ENCODE measurements around the gene PPP1R27. TPM values are rescaled to one million over a fixed set of nuclear protein-coding genes. Genes with fewer than 3 reads are reported as not detected.

PPP1R27 gene
- total RNA-seq, 1 donor: not detected

DNA sequence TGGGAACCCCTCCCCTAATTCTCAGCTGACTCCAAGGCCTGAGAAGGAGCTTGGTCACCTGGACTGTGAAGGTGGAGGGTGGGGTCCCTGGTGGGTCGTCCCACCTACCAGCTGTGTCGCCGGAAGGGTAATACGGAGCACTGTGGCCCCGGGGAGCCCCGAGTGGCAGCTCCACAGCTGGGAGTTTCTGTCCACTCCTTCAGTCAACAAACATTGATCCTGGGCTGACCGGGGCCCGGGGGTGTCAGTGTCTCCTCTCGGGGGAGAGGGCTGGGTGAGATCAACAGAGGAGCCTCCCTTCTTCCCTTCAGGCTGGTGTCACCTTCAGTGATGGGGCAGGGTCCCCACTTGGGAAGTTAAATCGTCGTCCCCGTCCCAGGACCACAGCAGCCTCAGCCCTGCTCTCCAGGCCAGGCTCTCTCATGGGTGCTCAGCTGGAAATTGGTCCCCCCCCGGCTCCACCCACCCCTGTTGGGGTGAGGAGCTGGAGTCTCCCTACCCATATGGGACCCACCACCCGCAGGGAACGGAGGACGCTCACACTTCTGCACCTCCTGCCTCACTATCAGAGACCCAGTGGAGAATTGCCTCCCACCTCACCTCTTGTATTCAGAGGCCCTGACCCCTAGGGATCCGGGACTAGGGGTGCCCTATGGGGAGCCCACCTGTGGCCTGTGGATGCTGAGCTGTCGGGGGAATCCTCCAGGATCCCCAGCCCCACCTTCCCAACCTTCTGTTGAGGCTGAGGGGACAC lies 29.0 kb downstream of the PPP1R27 start:
- no peaks in the 10 kb centered on the region for H4K20me1 ChIP-seq (ENCODE audit: insufficient read depth, low read length)
- no peaks in the 10 kb centered on the region for H3K36me3 ChIP-seq (ENCODE audit: insufficient read depth, low read length)
- H2AFZ ChIP-seq (ENCODE audit: low read length): no peak overlapping the region
- no peaks in the 10 kb centered on the region for H3K9me3 ChIP-seq (ENCODE audit: low read depth, low read length)
- H3K4me1 ChIP-seq (ENCODE audit: insufficient read depth, low read length): no peaks in the 10 kb centered on the region
- H3K4me2 ChIP-seq (ENCODE audit: insufficient read depth, low read length): no peak overlapping the region
- peaks cover 66% of the 10 kb centered on the region for H3K27me3 ChIP-seq (ENCODE audit: insufficient read depth, low read length)
- no peak for TF ChIP-seq CTCF (IDR thresholded peaks at IDR 0.05; ENCODE audit: extremely low read depth, low read depth, low read length)
- no peak overlapping the region for H3K4me3 ChIP-seq (ENCODE audit: insufficient read depth, low read length)
- no peak overlapping the region for H3K27ac ChIP-seq (ENCODE audit: low read depth, low read length)
- peak; percentile 89 for DNase-seq (ENCODE audit: insufficient read length, low spot score, missing footprints)
- no peaks in the 10 kb centered on the region for H3K79me2 ChIP-seq (ENCODE audit: insufficient read depth, low read length)

GRCh38 chr17:81804559-81805399 lies 30.1 kb downstream of the PPP1R27 start:
- DNase-seq (ENCODE audit: insufficient read length, low spot score, missing footprints): peak; percentile 93
- Histone ChIP-seq H3K36me3 (ENCODE audit: insufficient read depth, low read length) (no peaks in the 10 kb centered on the region), H3K4me1 (ENCODE audit: insufficient read depth, low read length) (no peaks in the 10 kb centered on the region), H3K79me2 (ENCODE audit: insufficient read depth, low read length) (no peaks in the 10 kb centered on the region), H3K4me2 (ENCODE audit: insufficient read depth, low read length) (no peak overlapping the region), H3K9me3 (ENCODE audit: low read depth, low read length) (no peaks in the 10 kb centered on the region), H3K27me3 (ENCODE audit: insufficient read depth, low read length) (peaks cover 69% of the 10 kb centered on the region), H4K20me1 (ENCODE audit: insufficient read depth, low read length) (no peaks in the 10 kb centered on the region), H3K4me3 (ENCODE audit: insufficient read depth, low read length) (no peak overlapping the region), H2AFZ (ENCODE audit: low read length) (no peak overlapping the region), H3K27ac (ENCODE audit: low read depth, low read length) (no peak overlapping the region)
- no peak for TF ChIP-seq CTCF (IDR thresholded peaks at IDR 0.05; ENCODE audit: extremely low read depth, low read depth, low read length)

GRCh38 chr17:81803728-81804558 lies 30.9 kb downstream of the PPP1R27 start, which contains the start of gene GCGR:
Gene GCGR (plus strand): TSS chr17:81804150. CDS start chr17:81809019, 4,869 bp downstream.
- Histone ChIP-seq H3K4me2 (ENCODE audit: insufficient read depth, low read length) (no peak within 1 kb of the TSS), H3K27ac (ENCODE audit: low read depth, low read length) (no peak within 1 kb of the TSS), H3K79me2 (ENCODE audit: insufficient read depth, low read length) (no peaks in the 10 kb centered on the region), H4K20me1 (ENCODE audit: insufficient read depth, low read length) (no peaks in the 10 kb centered on the region), H2AFZ (ENCODE audit: low read length) (no peak within 1 kb of the TSS), H3K36me3 (ENCODE audit: insufficient read depth, low read length) (no peaks in the 10 kb centered on the region), H3K4me3 (ENCODE audit: insufficient read depth, low read length) (no peak within 1 kb of the TSS), H3K27me3 (ENCODE audit: insufficient read depth, low read length) (peaks cover 63% of the 10 kb centered on the region), H3K4me1 (ENCODE audit: insufficient read depth, low read length) (no peaks in the 10 kb centered on the region), H3K9me3 (ENCODE audit: low read depth, low read length) (no peaks in the 10 kb centered on the region)
- TF ChIP-seq CTCF (IDR thresholded peaks at IDR 0.05; ENCODE audit: extremely low read depth, low read depth, low read length): no peak
- no peak for DNase-seq (ENCODE audit: insufficient read length, low spot score, missing footprints)

Measured in osteoblast (primary cell).